PC-9 (cell line): ENCODE measurements around the gene CCL19.

Source experiments
- CTCF ChIP-seq: fragments of 200-600 bp; sonication (generic); conservative IDR thresholded peaks from 2 replicates; pipeline ENCODE4 v1.6.1; 2017; ENCODE audit warnings: mixed run types, antibody characterized with exemption, mild to moderate bottlenecking, moderate library complexity
- EZH2 ChIP-seq: fragments of 200-600 bp; sonication (generic); IDR thresholded peaks from 2 replicates; pipeline ENCODE4 v1.8.0; 2017; ENCODE audit warnings: antibody characterized with exemption, low read depth

- no peak for TF ChIP-seq EZH2
- no peak for TF ChIP-seq CTCF
Measured at GRCh38 chr9:34650816-34651215, 40.3 kb downstream of the CCL19 start.
